GM19351 (cell line): ENCODE measurements around the gene SLC6A12.
"Not testable (repeated sequence)": the region's sequence is repeated elsewhere in the genome, so short reads cannot be mapped to it uniquely, and the experiment has no call there.

Experiments
- ATAC-seq: cut with Tn5 transposase; IDR thresholded peaks from one replicate; pipeline ENCODE4 v1.9.1; 2021; ENCODE audit warnings: mild to moderate bottlenecking, moderate library complexity; ENCODE audit not compliant: unreplicated experiment

Gene SLC6A12

GRCh38 chr12:218728-219590, 5.0 kb upstream of the SLC6A12 start:
- no peak for ATAC-seq

DNA sequence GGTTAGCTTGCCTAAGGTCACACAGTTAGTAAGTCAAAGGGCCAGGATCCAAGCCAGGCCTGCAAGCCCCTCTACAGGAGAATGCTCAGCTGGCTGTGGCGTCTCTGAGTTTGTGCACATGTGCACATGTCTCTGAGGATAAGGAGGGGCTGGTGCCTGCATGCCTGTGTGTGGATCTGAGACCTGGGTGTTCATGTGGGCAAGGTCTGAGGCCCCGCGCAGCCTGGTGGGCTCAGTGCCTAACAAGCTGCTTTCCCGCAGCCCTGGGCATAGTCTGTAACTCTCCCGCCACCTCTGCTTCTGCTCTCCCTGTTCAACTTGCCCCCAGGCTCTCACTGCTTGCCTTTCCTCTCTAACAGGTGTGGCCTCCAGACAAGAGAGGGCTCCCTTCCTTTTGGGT, 4.3 kb upstream of the SLC6A12 start:
- ATAC-seq, result no peak

GRCh38 chr12:217029-217428, 3.1 kb upstream of the SLC6A12 start:
- ATAC-seq, result not testable (repeated sequence)

- no peak for ATAC-seq
These were observed 1.2 kb upstream of the SLC6A12 start for GRCh38 chr12:215116-215515.

DNA sequence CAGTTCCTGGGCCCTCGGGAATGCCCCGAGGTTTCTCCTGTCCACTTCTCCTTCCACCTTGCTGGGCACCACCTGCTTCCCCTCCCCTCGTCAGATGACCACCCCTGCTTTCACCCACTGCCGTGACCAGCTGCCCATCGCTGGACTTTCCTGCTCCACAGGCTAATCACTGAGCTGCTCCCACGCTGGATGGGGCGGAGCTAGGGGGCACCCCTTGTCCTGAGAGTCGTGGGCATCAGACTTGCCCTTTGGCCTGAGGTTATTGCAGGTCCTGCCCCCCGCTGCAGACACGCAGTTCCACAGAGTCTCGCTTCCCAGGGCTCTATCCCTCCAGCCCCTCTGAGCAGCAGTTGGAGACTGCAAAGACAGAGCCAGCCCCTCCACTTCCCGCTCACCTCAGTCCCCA, 427 bp downstream of the SLC6A12 start:
- no peak for ATAC-seq

GRCh38 chr12:212715-213526, 1.0 kb downstream of the SLC6A12 start:
- no peak for ATAC-seq

DNA sequence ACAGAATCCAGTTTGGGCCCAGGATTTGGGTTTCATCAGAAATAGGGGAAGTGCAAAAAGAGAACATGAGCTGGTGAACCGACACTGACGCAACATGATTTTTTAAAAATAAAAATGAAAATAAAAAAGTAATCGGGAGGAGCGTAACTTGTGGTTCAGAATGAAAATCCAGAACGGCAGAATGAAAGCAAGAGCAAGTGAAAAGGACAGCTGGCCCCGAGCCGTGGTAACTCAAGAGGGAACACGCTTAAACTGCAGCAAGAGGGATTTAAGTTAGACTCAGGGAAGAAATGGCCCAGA, 1.6 kb downstream of the SLC6A12 start:
- no peak for ATAC-seq

GRCh38 chr12:211639-212414, 2.1 kb downstream of the SLC6A12 start:
- ATAC-seq, result no peak

- ATAC-seq, result no peak
These were observed 2.9 kb downstream of the SLC6A12 start for GRCh38 chr12:211142-211465.

DNA sequence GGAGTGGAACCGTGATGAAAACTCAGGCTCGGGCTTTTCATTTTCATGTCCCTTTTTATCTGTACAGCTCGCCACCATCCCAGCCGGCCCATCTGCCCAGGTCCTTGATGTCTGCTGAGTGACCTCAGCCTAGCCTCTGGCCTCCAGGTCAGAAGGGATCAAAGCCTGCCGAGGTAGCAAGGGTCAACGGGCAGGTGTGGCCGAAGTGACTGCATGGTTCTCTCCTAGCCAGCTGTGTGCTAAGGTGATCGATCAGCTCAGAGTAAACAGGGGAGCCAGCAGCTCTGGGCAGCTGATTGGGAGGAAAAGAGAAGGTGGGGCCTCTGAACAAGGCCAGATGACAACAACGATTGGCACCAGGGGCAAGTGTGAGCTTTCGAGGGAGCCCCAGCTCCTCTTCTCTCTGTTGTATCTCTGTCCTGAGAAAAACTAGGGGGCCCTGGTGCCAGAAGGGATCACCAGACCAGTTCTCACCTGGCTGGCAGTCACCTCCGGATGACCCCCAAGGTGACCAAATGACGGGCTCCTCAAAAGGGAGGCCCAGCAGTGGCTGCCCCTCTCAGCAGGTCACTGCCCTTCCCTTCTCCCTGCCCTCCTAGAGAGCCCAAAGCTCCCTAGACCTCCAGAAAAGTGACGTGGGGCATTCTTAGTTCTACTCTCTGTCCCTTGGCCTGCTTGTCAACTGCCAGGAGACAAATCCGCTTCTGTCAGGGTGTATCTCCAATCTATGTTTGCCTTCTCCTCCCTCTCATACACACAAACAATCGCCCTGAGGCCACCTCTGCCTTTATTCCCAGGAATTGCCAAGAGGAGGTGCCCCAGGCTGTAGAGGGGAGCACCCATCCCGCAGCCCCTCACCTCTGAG, 3.4 kb downstream of the SLC6A12 start:
- no peak for ATAC-seq

DNA sequence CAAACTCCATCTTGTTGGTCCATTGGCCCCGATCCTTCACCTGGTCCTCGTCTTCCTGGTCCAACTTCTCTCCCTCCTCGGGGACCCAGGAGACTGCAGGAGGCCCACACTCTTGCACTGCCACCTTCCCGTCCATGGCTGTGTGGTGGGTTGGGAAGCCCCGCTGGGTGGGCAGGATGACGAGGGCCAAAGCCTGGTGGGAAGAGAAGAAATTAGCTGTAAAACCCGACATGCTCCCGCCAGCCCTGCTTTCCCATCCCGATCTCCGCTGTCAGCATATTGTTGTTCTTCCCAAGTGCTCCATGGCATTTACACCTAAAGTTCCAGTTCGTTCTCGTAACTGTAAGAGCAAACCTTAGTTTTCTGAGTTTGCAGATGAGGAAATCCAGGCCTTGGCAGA, 4.1 kb downstream of the SLC6A12 start:
- no peak for ATAC-seq

DNA sequence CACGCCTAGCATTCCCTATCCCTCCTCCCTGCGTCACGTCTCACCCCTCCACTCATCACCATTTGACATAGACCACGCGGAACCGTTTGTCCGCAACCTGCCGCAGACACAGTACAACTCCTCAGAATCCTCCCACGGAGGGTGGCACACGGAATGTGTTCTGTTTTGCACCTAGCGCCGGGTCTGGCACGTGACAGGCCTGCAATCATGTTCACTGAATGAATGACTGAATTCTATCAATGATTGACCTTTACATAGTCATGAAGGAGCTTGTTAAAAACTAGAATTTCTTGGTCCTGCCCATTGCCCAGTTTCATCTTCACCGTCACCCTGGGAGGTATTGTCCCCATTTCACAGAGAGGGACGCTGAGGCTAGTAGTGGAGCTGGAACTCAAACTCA, 4.7 kb downstream of the SLC6A12 start:
- ATAC-seq, result no peak

GRCh38 chr12:208813-209212, 5.1 kb downstream of the SLC6A12 start:
- ATAC-seq, result no peak

- no peak for ATAC-seq
These were observed 6.2 kb downstream of the SLC6A12 start for GRCh38 chr12:207804-208203.

DNA sequence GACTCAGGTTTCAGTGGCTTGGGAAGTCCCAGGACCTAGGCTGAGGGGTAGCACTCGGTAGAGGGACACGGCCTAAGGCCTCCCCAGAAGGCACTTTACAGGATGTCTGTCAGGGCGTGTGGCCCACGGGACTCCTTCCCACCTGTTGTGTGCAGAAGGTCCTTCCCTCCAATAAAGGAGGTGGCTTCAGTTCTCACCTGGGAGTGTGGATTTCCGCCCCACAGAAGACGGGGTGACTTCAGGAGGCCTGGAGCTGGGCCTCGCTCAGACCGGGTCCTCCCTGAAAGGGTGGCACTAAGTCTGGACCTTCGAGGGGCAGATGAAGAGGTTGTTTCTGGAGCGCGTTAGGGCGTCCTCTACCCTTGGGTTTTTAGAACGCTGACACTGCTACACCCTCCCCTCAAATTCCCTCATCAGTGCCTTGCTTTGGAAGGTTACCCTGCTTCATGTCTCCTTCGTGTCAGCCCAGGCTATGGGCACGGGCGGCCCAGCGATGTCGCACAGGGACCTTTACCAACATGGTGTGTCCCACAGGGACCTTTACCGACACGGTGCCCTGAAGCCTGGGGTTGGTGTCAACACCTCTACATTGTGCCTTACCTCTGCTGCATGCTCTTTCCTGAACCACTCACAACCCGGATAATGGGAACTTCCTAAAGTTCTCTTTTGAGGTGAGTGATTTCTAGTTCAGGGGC, 7.1 kb downstream of the SLC6A12 start:
- no peak for ATAC-seq

- ATAC-seq, result no peak
These were observed 8.9 kb downstream of the SLC6A12 start for GRCh38 chr12:205026-205425.

DNA sequence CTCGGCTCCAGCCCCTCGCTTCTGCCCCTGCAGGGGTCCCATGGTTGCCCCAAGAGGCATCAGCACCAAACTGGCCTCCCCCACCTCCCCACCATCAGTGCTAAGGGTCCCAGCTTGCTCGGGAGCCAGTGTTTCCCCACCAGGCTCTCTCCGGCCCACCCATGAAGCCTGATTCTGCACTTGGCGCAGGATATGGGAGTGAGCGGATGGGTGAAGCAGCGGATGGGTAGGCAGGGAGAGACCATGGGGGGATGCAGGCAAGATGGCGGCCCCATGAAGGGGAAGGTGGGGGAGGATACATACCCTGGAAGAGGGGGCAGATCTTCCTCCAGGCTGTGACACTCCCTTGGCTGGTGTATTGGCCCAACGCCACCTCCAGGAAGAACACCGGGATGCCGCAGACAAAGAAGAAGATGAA, 9.7 kb downstream of the SLC6A12 start:
- no peak for ATAC-seq

DNA sequence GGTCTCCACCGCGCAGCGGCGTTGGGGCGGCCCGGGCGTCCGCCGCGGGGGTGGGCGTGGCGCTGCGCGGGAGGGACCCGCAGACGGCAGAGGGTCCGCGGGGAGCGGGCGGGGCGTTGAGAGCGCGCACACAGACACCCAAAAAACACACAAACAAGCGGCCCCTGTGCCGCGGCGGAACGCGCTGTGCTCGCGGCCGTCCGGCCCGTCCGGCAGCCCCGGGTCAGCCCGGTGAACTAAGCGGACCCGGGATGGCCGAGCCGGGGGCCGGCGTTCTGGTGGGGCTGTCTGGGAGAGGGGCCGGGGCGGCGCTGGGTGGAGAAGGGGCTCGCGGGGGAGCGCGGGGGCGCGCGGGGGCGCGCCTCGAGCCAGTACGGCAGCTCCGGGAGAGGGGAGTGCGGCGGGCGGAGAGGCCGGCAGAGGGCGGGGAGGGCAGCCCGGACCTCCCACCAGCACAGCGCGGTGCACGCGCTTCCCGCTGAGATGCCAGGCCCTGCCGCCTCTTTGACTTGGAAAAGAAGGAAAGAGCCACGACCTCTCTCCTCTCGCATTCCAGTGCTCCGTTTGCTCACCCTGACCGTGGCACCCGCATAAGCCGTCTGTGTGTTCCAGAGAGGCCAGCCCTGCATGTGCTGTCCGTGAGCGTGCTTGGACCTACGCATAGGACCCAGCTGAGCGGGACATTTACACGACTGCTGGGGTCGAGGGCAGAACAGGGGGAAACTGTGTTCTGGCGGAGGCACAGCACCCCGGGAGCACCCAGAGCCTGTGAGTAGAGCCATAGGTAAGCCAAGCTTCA, 10.3 kb downstream of the SLC6A12 start:
- no peak for ATAC-seq

DNA sequence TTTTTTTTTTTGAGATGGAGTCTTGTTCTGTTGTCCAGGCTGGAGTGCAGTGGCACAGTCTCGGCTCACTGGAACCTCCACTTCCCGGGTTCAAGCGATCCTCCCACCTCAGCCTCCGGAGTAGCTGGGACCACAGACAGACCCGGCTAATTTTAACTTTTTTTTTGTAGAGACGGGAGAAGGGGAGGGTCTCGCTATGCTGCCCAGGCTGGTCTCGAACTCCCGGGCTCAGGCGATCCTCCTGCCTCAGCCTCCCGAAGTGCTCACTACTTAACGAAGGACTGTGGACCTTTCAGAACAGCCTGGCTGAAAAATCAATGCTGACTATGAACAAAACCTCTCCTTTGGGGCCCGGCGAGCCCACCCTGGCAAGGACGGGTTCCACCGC, 10.9 kb downstream of the SLC6A12 start:
- no peak for ATAC-seq
